T-helper 1 cell (primary cell): ENCODE measurements around the gene SMIM10L2A.
"Not testable (repeated sequence)": the region's sequence is repeated elsewhere in the genome, so short reads cannot be mapped to it uniquely, and the experiment has no call there.

Experiments used
- DNase-seq, 5 donors: peaks; one replicate each; pipeline ENCODE4 v3.0.0-alpha.2; 2012 to 2020

SMIM10L2A gene

GRCh38 chrX:135461756-135462155 lies 40.0 kb downstream of the SMIM10L2A start:
- not testable (repeated sequence) for DNase-seq

GRCh38 chrX:135463937-135464336 lies 42.2 kb downstream of the SMIM10L2A start:
- peak in 1 of 5 donors; percentile 10 for DNase-seq

GRCh38 chrX:135476378-135476777 lies 54.6 kb downstream of the SMIM10L2A start:
- DNase-seq = no peak

GRCh38 chrX:135477576-135477975 lies 55.8 kb downstream of the SMIM10L2A start:
- DNase-seq = peak in 4 of 5 donors; percentile 4 to 53 (median 24)
